Type B pancreatic cell (in vitro differentiated cells): ENCODE data around the gene SNX13. TPM values are rescaled to one million over a fixed set of nuclear protein-coding genes. Genes with fewer than 3 reads are reported as not detected.

Experiments used
- DNase-seq: peaks from one replicate; pipeline ENCODE4 v3.0.0; 2021; ENCODE audit warnings: mixed read lengths; ENCODE audit not compliant: unreplicated experiment; ENCODE audit errors: extremely low spot score
- H3K27ac Mint-ChIP-seq: 2 replicates; pipeline ENCODE4 v1.8.0; 2021; ENCODE audit warnings: mild to moderate bottlenecking, mixed read lengths
- H3K27me3 Mint-ChIP-seq: 2 replicates; pipeline ENCODE4 v1.8.0; 2021; ENCODE audit warnings: mixed read lengths
- H3K36me3 Mint-ChIP-seq: 2 replicates; pipeline ENCODE4 v1.8.0; 2021; ENCODE audit warnings: mixed read lengths
- H3K4me1 Mint-ChIP-seq: one replicate; pipeline ENCODE4 v1.8.0; 2021; ENCODE audit warnings: mixed read lengths; ENCODE audit not compliant: unreplicated experiment
- H3K4me3 Mint-ChIP-seq: 2 replicates; pipeline ENCODE4 v1.8.0; 2021; ENCODE audit warnings: mild to moderate bottlenecking, mixed read lengths
- H3K9me3 Mint-ChIP-seq: 2 replicates; pipeline ENCODE4 v1.8.0; 2021; ENCODE audit warnings: mixed read lengths
- CTCF ChIP-seq: fragments of 200-600 bp; sonication (generic); conservative IDR thresholded peaks from 2 replicates; pipeline ENCODE4 v1.5.0; 2021; ENCODE audit warnings: antibody characterized with exemption, mild to moderate bottlenecking
- total RNA-seq: library from RNA; stranded (reverse); gene quantifications from 2 replicates; pipeline ENCODE4 v1.2.1, GENCODE V29; 2021; ENCODE audit warnings: low replicate concordance

The SNX13 gene
- total RNA-seq, 1 donor from 2014 or later = 48.9 TPM

- Mint-ChIP-seq H3K4me1 (no peaks in the 10 kb centered on the region), H3K27ac (no peak overlapping the region), H3K27me3 (no peaks in the 10 kb centered on the region), H3K4me3 (no peak overlapping the region), H3K36me3 (peaks cover 28% of the 10 kb centered on the region), H3K9me3 (no peaks in the 10 kb centered on the region)
- DNase-seq = no peak
- TF ChIP-seq CTCF = no peak
Observed at GRCh38 chr7:17843041-17843440, 97.3 kb downstream of the SNX13 start.

- H3K4me1 Mint-ChIP-seq = no peaks in the 10 kb centered on the region
- H3K27ac Mint-ChIP-seq = no peak overlapping the region
- H3K4me3 Mint-ChIP-seq = no peak overlapping the region
- no peaks in the 10 kb centered on the region for H3K27me3 Mint-ChIP-seq
- no peaks in the 10 kb centered on the region for H3K9me3 Mint-ChIP-seq
- H3K36me3 Mint-ChIP-seq = peaks cover 12% of the 10 kb centered on the region
- TF ChIP-seq CTCF = no peak
- DNase-seq = no peak
Observed at GRCh38 chr7:17832820-17833355, 107.4 kb downstream of the SNX13 start.

- DNase-seq = no peak
- peaks cover 12% of the 10 kb centered on the region for H3K36me3 Mint-ChIP-seq
- no peaks in the 10 kb centered on the region for H3K9me3 Mint-ChIP-seq
- no peak overlapping the region for H3K27ac Mint-ChIP-seq
- H3K27me3 Mint-ChIP-seq = no peaks in the 10 kb centered on the region
- TF ChIP-seq CTCF = no peak
- no peaks in the 10 kb centered on the region for H3K4me1 Mint-ChIP-seq
- no peak overlapping the region for H3K4me3 Mint-ChIP-seq
Observed at GRCh38 chr7:17832242-17832641, 108.1 kb downstream of the SNX13 start.

GRCh38 chr7:17830206-17830605 lies 110.1 kb downstream of the SNX13 start:
- Mint-ChIP-seq H3K27me3 (no peaks in the 10 kb centered on the region), H3K27ac (no peak overlapping the region), H3K36me3 (peaks cover 10% of the 10 kb centered on the region), H3K9me3 (no peaks in the 10 kb centered on the region), H3K4me1 (no peaks in the 10 kb centered on the region), H3K4me3 (no peak overlapping the region)
- DNase-seq = no peak
- TF ChIP-seq CTCF = no peak

- no peak overlapping the region for H3K27ac Mint-ChIP-seq
- DNase-seq = no peak
- no peak for TF ChIP-seq CTCF
- no peaks in the 10 kb centered on the region for H3K9me3 Mint-ChIP-seq
- H3K36me3 Mint-ChIP-seq = peaks cover 10% of the 10 kb centered on the region
- no peaks in the 10 kb centered on the region for H3K27me3 Mint-ChIP-seq
- no peak overlapping the region for H3K4me3 Mint-ChIP-seq
- no peaks in the 10 kb centered on the region for H3K4me1 Mint-ChIP-seq
Observed at GRCh38 chr7:17829001-17829400, 111.3 kb downstream of the SNX13 start.
